Myocyte (in vitro differentiated cells): ENCODE results near the gene PLA2G2A. TPM values are rescaled to one million over a fixed set of nuclear protein-coding genes. Genes with fewer than 3 reads are reported as not detected.

Source experiments
- DNase-seq: peaks from one replicate; pipeline ENCODE4 v3.0.0-alpha.2; 2012; ENCODE audit warnings: low read depth
- total RNA-seq: library from RNA; depleted of rRNA; stranded (reverse); fragments of >200 nt; gene quantifications from 2 replicates; pipeline ENCODE4 v1.2.3, GENCODE V29; 2014

PLA2G2A gene
- total RNA-seq, 1 donor from 2014 or later, result not detected

GRCh38 chr1:19974822-19975416 lies 4.5 kb downstream of the PLA2G2A start:
- DNase-seq, result peak; percentile 58

GRCh38 chr1:19973616-19974015 lies 5.8 kb downstream of the PLA2G2A start:
- no peak for DNase-seq

GRCh38 chr1:19971664-19972063 lies 7.8 kb downstream of the PLA2G2A start:
- no peak for DNase-seq

GRCh38 chr1:19969898-19970660 lies 9.3 kb downstream of the PLA2G2A start:
- DNase-seq, result no peak

- DNase-seq, result peak; percentile 12
Observed at GRCh38 chr1:19967808-19968207, 11.6 kb downstream of the PLA2G2A start.

- DNase-seq, result no peak
Observed at GRCh38 chr1:19964542-19964941, 14.9 kb downstream of the PLA2G2A start.

- no peak for DNase-seq
Observed at GRCh38 chr1:19963636-19964035, 15.8 kb downstream of the PLA2G2A start.

GRCh38 chr1:19960591-19960990 lies 18.8 kb downstream of the PLA2G2A start:
- no peak for DNase-seq

GRCh38 chr1:19957779-19958178 lies 21.6 kb downstream of the PLA2G2A start:
- DNase-seq, result no peak

- no peak for DNase-seq
Observed at GRCh38 chr1:19955534-19956170, 23.8 kb downstream of the PLA2G2A start.

GRCh38 chr1:19954059-19954458 lies 25.4 kb downstream of the PLA2G2A start:
- no peak for DNase-seq

GRCh38 chr1:19949016-19949415 lies 30.4 kb downstream of the PLA2G2A start:
- DNase-seq, result peak; percentile 56

GRCh38 chr1:19946971-19947370 lies 32.4 kb downstream of the PLA2G2A start:
- DNase-seq, result no peak

GRCh38 chr1:19946331-19946751 lies 33.1 kb downstream of the PLA2G2A start:
- no peak for DNase-seq

- no peak for DNase-seq
Observed at GRCh38 chr1:19945914-19946313, 33.5 kb downstream of the PLA2G2A start.

GRCh38 chr1:19942657-19943056 lies 36.8 kb downstream of the PLA2G2A start:
- no peak for DNase-seq

GRCh38 chr1:19942088-19942487 lies 37.3 kb downstream of the PLA2G2A start:
- DNase-seq, result no peak

GRCh38 chr1:19941206-19941568 lies 38.2 kb downstream of the PLA2G2A start:
- DNase-seq, result no peak

GRCh38 chr1:19940486-19941205 lies 38.8 kb downstream of the PLA2G2A start:
- no peak for DNase-seq

GRCh38 chr1:19938472-19938871 lies 40.9 kb downstream of the PLA2G2A start:
- no peak for DNase-seq

GRCh38 chr1:19936061-19936750 lies 43.2 kb downstream of the PLA2G2A start:
- DNase-seq, result no peak
